OCI-LY1 (cell line): Measurements from ENCODE around the gene SEMA3G.

Experiments used
- H2AFZ ChIP-seq: fragments of 200-600 bp; sonication (generic), shearing (Covaris generic); 2 replicates; pipeline ENCODE4 v1.6.0; 2014; ENCODE audit warnings: antibody characterized with exemption, mild to moderate bottlenecking, low read length
- H3F3A ChIP-seq: fragments of 200-600 bp; sonication (generic), shearing (Covaris generic); 2 replicates; pipeline ENCODE4 v1.6.0; 2014; ENCODE audit warnings: mild to moderate bottlenecking, antibody characterized with exemption, low read length, moderate library complexity; ENCODE audit not compliant: insufficient read depth
- H3K27ac ChIP-seq: fragments of 200-600 bp; sonication (generic); 2 replicates; pipeline ENCODE4 v1.5.1; 2014; ENCODE audit warnings: low read length, mixed run types, mild to moderate bottlenecking, low read depth; ENCODE audit not compliant: poor library complexity, severe bottlenecking
- H3K27me3 ChIP-seq: fragments of 200-600 bp; sonication (generic); 2 replicates; pipeline ENCODE4 v1.6.0; 2014; ENCODE audit warnings: antibody characterized with exemption, mild to moderate bottlenecking, low read length, moderate library complexity; ENCODE audit not compliant: insufficient read depth
- H3K36me3 ChIP-seq: fragments of 200-600 bp; sonication (generic); 2 replicates; pipeline ENCODE4 v1.6.1; 2014; ENCODE audit warnings: mild to moderate bottlenecking, antibody characterized with exemption, low read length, moderate library complexity, mixed read lengths; ENCODE audit not compliant: insufficient read depth
- H3K4me1 ChIP-seq: fragments of 200-600 bp; sonication (generic); 2 replicates; pipeline ENCODE4 v1.5.1; 2014; ENCODE audit warnings: mild to moderate bottlenecking, low read length, moderate library complexity; ENCODE audit not compliant: insufficient read depth, severe bottlenecking
- H3K4me2 ChIP-seq: fragments of 200-600 bp; sonication (generic), shearing (Covaris generic); 2 replicates; pipeline ENCODE4 v1.6.1; 2014; ENCODE audit warnings: low read length
- H3K4me3 ChIP-seq: fragments of 200-600 bp; sonication (generic); 2 replicates; pipeline ENCODE4 v1.5.1; 2014; ENCODE audit warnings: low read length, low read depth, mild to moderate bottlenecking, mixed read lengths; ENCODE audit not compliant: poor library complexity, severe bottlenecking
- H3K79me2 ChIP-seq: fragments of 200-600 bp; shearing (Covaris generic); 2 replicates; pipeline ENCODE4 v1.6.1; 2016; ENCODE audit warnings: mixed run types, low read length, mixed read lengths; ENCODE audit not compliant: insufficient read depth
- H3K9ac ChIP-seq: fragments of 200-600 bp; sonication (generic), shearing (Covaris generic); 2 replicates; pipeline ENCODE4 v1.6.1; 2014; ENCODE audit warnings: mild to moderate bottlenecking, low read length, mixed read lengths
- H3K9me2 ChIP-seq: fragments of 200-600 bp; sonication (generic), shearing (Covaris generic); 2 replicates; pipeline ENCODE4 v1.6.1; 2014; ENCODE audit warnings: low read depth, mild to moderate bottlenecking, low read length, mixed read lengths
- H3K9me3 ChIP-seq: fragments of 200-600 bp; shearing (Covaris generic); 2 replicates; pipeline ENCODE4 v1.6.1; 2014; ENCODE audit warnings: low read length, mixed read lengths
- H4K20me1 ChIP-seq: fragments of 200-600 bp; sonication (generic), shearing (Covaris generic); 2 replicates; pipeline ENCODE4 v1.6.0; 2016; ENCODE audit warnings: mild to moderate bottlenecking, low read length; ENCODE audit not compliant: insufficient read depth
- CTCF ChIP-seq: fragments of 200-600 bp; sonication (generic), shearing (Covaris generic); IDR thresholded peaks from 2 replicates; pipeline ENCODE4 v1.5.1; 2017; ENCODE audit warnings: mild to moderate bottlenecking, antibody characterized with exemption, low read length, moderate library complexity, mixed read lengths
- EZH2 ChIP-seq: fragments of 200-600 bp; sonication (generic), shearing (Covaris generic); IDR thresholded peaks from 2 replicates; pipeline ENCODE4 v1.8.0; 2017; ENCODE audit warnings: borderline replicate concordance, mixed run types, mild to moderate bottlenecking, antibody characterized with exemption, low read length, moderate library complexity, mixed read lengths

The SEMA3G gene

GRCh38 chr3:52435246-52436101 is 9.4 kb downstream of the SEMA3G start:
- TF ChIP-seq CTCF (no peak), EZH2 (no peak)
- Histone ChIP-seq H2AFZ (no peak overlapping the region), H3K27me3 (no peaks in the 10 kb centered on the region; the same call in 1 of the 2 replicates), H3K9me2 (no peaks in the 10 kb centered on the region), H3K9ac (no peak overlapping the region), H3K4me2 (no peak overlapping the region), H3K27ac (no peak overlapping the region), H3K4me1 (peaks cover 4% of the 10 kb centered on the region), H3K36me3 (no peaks in the 10 kb centered on the region), H4K20me1 (no peaks in the 10 kb centered on the region), H3K9me3 (no peaks in the 10 kb centered on the region), H3F3A (no peaks in the 10 kb centered on the region), H3K4me3 (no peak overlapping the region), H3K79me2 (no peaks in the 10 kb centered on the region)

- no peaks in the 10 kb centered on the region for H3K9me3 ChIP-seq
- H3K27me3 ChIP-seq = no peaks in the 10 kb centered on the region; the same call in 1 of the 2 replicates
- H3K4me2 ChIP-seq = no peak overlapping the region
- TF ChIP-seq CTCF = no peak
- no peak for TF ChIP-seq EZH2
- no peaks in the 10 kb centered on the region for H4K20me1 ChIP-seq
- H2AFZ ChIP-seq = no peak overlapping the region
- H3K4me1 ChIP-seq = peaks cover 4% of the 10 kb centered on the region
- H3K9ac ChIP-seq = no peak overlapping the region
- H3K9me2 ChIP-seq = no peaks in the 10 kb centered on the region
- no peaks in the 10 kb centered on the region for H3F3A ChIP-seq
- H3K27ac ChIP-seq = no peak overlapping the region
- no peak overlapping the region for H3K4me3 ChIP-seq
- H3K79me2 ChIP-seq = no peaks in the 10 kb centered on the region
- no peaks in the 10 kb centered on the region for H3K36me3 ChIP-seq
Observed at GRCh38 chr3:52434491-52435115, 10.3 kb downstream of the SEMA3G start.

GRCh38 chr3:52433996-52434479 is 10.9 kb downstream of the SEMA3G start:
- Histone ChIP-seq H4K20me1 (no peaks in the 10 kb centered on the region), H3K27ac (no peak overlapping the region)
- TF ChIP-seq EZH2 = no peak

More at GRCh38 chr3:52433996-52434479, 10.9 kb downstream of the SEMA3G start:
- Histone ChIP-seq H3K9ac (no peak overlapping the region), H3K9me2 (no peaks in the 10 kb centered on the region), H3F3A (no peaks in the 10 kb centered on the region), H3K79me2 (no peaks in the 10 kb centered on the region), H3K27me3 (no peaks in the 10 kb centered on the region; the same call in 1 of the 2 replicates), H3K4me3 (no peak overlapping the region), H2AFZ (no peak overlapping the region), H3K9me3 (no peaks in the 10 kb centered on the region), H3K36me3 (no peaks in the 10 kb centered on the region), H3K4me1 (peaks cover 4% of the 10 kb centered on the region), H3K4me2 (no peak overlapping the region)
